Measurements from ENCODE around the gene FOXK1. TPM values are rescaled to one million over a fixed set of nuclear protein-coding genes. Genes with fewer than 3 reads are reported as not detected.

FOXK1 gene
- total and polyA plus RNA-seq, 9 of the 15 experiments (the other 6 are each of a cell fraction or from before 2014, with no cell fraction given), result 0.32 to 45.5 (median 8.1) TPM

DNA sequence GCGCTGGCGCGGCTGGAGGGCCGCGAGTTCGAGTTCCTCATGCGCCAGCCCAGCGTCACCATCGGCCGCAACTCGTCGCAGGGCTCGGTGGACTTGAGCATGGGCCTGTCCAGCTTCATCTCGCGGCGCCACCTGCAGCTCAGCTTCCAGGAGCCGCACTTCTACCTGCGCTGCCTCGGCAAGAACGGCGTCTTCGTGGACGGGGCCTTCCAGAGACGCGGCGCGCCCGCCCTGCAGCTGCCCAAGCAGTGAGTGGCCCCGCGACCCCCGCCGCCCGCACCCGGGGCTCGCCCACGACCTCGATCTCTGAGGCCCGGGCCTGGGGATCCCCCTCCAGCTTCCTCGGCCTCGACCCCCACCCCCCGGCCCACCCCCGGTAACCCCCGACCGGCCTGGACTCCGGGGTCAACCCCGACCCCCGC, 537 bp downstream of the FOXK1 start (continued):
- TF ChIP-seq, protein P1, sequence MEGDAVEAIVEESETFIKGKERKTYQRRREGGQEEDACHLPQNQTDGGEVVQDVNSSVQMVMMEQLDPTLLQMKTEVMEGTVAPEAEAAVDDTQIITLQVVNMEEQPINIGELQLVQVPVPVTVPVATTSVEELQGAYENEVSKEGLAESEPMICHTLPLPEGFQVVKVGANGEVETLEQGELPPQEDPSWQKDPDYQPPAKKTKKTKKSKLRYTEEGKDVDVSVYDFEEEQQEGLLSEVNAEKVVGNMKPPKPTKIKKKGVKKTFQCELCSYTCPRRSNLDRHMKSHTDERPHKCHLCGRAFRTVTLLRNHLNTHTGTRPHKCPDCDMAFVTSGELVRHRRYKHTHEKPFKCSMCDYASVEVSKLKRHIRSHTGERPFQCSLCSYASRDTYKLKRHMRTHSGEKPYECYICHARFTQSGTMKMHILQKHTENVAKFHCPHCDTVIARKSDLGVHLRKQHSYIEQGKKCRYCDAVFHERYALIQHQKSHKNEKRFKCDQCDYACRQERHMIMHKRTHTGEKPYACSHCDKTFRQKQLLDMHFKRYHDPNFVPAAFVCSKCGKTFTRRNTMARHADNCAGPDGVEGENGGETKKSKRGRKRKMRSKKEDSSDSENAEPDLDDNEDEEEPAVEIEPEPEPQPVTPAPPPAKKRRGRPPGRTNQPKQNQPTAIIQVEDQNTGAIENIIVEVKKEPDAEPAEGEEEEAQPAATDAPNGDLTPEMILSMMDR (IDR thresholded peaks at IDR 0.05 in 2 of 3, conservative IDR thresholded peaks at IDR 0.05 in 1 of 3; ENCODE audit: insufficient read depth in 2 of 3, low read depth in 1 of 3, low read length in 3 of 3), result peak in 2 of 3 experiments; percentile 36; a peak in 2 of 6 replicates
- TF ChIP-seq NFXL1 (CRISPR knock-in tag; IDR thresholded peaks at IDR 0.05) (no peak), CREM (IDR thresholded peaks at IDR 0.05; ENCODE audit: low read depth) (peak; percentile 56), MYBL2 (IDR thresholded peaks at IDR 0.05; ENCODE audit: low read depth) (no peak), MYBL2 (CRISPR knock-in tag; IDR thresholded peaks at IDR 0.05; ENCODE audit: borderline replicate concordance) (no peak), FIP1L1 (IDR thresholded peaks at IDR 0.05; ENCODE audit: low read depth, low read length, poor library complexity, severe bottlenecking) (no peak), PHF8 (IDR thresholded peaks at IDR 0.05; ENCODE audit: borderline replicate concordance, low read length) (peak; percentile 5; the same call in 1 of the 2 replicates), RBFOX2 (IDR thresholded peaks at IDR 0.05; ENCODE audit: low read depth, low read length) (peak; percentile 45; the same call in 1 of the 2 replicates), TRIM24 (IDR thresholded peaks at IDR 0.05) (no peak), RB1 (IDR thresholded peaks at IDR 0.05; ENCODE audit: low read depth) (0 out of 2 replicates have a peak, but pooled peaks have one; percentile 12)
- TF ChIP-seq, protein P2, sequence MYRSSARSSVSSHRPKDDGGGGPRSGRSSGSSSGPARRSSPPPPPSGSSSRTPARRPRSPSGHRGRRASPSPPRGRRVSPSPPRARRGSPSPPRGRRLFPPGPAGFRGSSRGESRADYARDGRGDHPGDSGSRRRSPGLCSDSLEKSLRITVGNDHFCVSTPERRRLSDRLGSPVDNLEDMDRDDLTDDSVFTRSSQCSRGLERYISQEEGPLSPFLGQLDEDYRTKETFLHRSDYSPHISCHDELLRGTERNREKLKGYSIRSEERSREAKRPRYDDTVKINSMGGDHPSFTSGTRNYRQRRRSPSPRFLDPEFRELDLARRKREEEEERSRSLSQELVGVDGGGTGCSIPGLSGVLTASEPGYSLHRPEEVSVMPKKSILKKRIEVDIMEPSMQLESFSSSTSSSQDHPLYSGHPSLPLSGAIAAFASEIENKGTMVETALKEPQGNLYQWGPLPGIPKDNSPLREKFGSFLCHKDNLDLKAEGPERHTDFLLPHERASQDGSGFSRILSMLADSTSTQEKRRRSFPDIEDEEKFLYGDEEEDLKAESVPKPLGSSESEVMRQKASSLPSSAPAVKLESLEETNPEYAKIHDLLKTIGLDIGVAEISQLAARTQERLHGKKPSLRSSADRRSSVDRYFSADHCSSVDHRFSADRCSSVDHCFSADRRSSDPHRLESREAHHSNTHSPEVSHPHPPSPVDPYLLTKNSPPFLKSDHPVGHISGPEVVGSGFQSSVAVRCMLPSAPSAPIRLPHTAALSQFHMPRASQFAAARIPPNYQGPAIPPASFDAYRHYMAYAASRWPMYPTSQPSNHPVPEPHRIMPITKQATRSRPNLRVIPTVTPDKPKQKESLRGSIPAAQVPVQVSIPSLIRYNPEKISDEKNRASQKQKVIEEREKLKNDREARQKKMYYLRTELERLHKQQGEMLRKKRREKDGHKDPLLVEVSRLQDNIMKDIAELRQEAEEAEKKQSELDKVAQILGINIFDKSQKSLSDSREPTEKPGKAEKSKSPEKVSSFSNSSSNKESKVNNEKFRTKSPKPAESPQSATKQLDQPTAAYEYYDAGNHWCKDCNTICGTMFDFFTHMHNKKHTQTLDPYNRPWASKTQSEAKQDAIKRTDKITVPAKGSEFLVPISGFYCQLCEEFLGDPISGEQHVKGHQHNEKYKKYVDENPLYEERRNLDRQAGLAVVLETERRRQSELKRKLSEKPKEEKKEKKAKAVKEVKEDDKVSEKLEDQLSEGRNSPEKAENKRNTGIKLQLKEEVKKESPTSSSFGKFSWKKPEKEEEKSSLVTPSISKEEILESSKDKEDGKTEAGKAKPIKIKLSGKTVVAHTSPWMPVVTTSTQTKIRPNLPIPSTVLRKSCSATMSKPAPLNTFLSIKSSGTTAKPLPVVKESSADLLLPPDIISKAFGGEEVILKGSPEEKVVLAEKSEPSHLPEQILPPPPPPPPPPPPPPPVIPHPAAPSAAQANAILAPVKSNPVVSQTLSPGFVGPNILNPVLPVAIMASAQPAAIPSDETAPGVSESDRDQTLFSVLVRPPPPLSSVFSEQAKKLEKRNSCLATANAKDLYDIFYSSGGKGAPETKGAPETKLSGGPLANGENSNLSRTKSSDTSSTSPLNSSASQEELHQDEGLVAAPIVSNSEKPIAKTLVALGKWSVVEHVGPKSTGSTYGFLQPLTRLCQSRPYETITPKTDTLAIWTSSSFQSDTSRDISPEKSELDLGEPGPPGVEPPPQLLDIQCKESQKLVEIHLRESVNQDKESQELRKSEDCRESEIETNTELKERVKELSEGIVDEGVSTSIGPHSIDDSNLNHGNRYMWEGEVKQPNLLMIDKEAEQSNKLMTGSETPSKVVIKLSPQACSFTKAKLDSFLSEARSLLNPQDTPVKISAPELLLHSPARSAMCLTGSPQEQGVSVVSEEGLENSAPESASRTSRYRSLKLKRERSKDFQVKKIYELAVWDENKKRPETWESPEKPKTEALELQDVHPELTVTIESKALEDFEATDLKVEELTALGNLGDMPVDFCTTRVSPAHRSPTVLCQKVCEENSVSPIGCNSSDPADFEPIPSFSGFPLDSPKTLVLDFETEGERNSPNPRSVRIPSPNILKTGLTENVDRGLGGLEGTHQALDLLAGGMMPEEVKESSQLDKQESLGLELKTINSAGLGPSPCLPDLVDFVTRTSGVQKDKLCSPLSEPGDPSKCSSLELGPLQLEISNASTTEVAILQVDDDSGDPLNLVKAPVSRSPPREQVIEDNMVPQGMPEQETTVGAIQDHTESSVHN (IDR thresholded peaks at IDR 0.05; ENCODE audit: borderline replicate concordance in 1 of 2, low read depth in 1 of 2), result no peak
- TF ChIP-seq, protein P3, sequence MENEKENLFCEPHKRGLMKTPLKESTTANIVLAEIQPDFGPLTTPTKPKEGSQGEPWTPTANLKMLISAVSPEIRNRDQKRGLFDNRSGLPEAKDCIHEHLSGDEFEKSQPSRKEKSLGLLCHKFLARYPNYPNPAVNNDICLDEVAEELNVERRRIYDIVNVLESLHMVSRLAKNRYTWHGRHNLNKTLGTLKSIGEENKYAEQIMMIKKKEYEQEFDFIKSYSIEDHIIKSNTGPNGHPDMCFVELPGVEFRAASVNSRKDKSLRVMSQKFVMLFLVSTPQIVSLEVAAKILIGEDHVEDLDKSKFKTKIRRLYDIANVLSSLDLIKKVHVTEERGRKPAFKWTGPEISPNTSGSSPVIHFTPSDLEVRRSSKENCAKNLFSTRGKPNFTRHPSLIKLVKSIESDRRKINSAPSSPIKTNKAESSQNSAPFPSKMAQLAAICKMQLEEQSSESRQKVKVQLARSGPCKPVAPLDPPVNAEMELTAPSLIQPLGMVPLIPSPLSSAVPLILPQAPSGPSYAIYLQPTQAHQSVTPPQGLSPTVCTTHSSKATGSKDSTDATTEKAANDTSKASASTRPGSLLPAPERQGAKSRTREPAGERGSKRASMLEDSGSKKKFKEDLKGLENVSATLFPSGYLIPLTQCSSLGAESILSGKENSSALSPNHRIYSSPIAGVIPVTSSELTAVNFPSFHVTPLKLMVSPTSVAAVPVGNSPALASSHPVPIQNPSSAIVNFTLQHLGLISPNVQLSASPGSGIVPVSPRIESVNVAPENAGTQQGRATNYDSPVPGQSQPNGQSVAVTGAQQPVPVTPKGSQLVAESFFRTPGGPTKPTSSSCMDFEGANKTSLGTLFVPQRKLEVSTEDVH (IDR thresholded peaks at IDR 0.05; ENCODE audit: low read depth, partially characterized antibody), result no peak

Measured in K562 (cell line).